IPS DF 4.7 (cell line): Measurements from ENCODE around the gene ROCK2.
"Not testable (repeated sequence)": the region's sequence is repeated elsewhere in the genome, so short reads cannot be mapped to it uniquely, and the experiment has no call there.

Source experiments
- DNase-seq: peaks from one replicate; pipeline ENCODE4 v3.0.0-alpha.2; 2013; ENCODE audit warnings: low spot score; ENCODE audit errors: extremely low read depth

ROCK2 gene

DNA sequence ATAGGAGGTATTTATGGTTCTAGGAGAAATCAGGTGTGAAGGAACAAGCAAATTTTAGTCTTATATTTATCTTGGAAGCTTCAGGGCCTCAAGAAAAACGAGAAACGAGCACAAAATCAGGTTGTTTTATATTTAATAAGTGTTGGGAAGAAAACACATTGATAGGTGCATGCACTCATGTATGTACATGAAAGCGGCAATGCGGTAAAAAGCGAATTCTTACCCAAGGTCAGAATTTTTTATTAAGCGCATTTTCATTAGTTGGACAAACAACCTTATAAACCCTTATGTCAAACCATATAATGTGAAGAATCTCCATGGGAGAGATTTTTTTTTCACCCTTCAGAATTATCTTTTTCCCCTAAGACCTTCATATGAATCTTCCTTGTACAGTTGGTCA is 163.8 kb downstream of the ROCK2 start:
- DNase-seq: no peak

DNA sequence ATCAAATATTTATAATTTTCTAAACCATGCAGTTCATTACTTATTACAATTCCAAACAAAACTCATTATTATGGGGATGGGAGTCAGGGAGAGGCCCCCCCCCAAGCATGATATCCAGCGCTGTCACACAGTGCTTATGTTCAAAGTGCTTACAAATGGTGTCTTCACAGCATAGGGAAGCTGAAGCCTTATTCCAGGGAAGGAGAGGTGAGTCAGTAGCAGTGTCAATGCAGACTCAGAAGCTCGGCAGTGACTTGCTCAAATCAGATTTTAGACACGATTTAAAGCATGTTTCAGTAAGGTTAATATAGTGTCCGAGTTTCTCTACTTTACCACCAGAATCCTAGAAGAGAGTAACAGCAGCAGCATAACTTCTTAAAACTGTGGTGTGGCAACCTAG is 164.5 kb downstream of the ROCK2 start:
- DNase-seq: no peak

DNA sequence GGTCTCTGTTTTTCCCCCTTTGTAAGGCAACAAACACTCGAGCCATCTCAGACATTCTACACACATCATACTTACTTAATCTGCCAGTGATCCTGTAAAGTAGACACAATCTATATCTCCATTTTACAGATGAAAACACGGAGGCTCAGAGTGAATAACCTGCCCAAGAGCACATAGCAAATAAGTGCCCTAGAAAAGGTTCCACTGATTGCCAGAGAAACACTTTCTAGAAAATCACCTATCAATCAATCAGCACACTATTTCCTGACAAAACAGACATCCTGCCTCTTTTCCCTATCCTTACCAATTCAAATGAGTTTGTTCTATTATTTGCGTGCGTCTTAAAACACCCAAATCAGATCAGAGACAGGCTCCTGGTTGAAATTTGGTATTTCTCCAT is 165.2 kb downstream of the ROCK2 start:
- no peak for DNase-seq

DNA sequence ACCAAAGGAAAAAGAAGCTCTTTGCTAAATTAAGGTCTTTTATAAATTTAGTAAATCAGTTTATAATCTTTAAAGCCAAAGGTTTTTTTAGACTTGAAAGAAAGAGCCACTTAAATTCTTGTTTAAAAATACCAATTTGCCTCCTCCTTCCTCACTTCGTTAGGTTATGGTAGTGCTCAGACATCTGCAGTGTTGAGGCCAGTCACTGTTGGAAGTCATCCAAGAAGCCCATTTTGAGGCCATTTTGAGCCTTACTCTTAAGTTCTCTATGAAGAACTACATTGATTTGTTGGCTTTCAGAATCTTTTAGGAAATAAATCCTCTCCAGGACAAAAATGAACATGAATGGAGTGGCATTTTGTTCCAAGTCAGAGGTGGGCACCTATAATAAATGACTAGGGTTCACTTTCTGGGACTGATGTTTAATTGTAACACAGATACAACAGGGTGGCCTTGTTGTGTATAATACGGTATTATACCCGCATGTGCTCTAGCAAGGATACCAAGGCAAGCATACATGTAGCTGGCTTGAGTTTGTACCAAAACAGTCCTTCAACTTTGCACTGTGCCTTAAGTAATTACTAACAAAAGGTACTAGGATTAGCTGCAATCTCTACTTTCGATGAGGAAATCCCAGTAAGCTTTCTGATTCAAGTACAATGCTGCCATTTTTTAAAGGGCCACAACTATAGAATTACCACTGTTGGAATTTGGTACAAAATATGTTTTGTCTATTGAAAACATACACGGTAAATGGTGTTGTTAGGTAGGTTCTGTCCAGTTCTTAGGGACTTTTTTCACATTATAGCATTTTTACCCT is 166.4 kb downstream of the ROCK2 start:
- no peak for DNase-seq

DNA sequence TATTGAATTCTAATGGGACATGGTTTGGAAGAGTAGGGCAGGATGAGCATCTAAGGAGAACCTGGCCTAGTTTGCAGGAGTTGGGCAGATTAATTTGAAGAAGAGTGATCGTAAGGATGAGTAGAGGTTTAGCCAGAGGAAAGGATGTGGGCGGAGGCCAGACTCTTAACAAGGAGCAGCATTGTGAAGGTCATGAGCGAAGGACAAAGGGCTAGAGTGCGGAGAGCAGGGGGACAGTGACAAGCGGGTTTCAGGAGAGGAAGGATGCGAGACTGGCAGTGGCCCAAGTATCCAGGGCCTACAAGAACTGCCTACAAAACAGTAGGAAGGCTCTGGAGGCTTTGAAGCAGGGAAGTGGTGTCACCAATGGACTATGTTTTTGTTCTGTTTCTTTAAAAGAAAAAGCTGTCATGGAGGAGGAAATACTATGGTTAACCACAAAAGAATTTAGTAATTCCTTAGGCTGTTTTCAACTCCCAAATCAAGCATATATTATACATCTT is 169.1 kb downstream of the ROCK2 start:
- no peak for DNase-seq

DNA sequence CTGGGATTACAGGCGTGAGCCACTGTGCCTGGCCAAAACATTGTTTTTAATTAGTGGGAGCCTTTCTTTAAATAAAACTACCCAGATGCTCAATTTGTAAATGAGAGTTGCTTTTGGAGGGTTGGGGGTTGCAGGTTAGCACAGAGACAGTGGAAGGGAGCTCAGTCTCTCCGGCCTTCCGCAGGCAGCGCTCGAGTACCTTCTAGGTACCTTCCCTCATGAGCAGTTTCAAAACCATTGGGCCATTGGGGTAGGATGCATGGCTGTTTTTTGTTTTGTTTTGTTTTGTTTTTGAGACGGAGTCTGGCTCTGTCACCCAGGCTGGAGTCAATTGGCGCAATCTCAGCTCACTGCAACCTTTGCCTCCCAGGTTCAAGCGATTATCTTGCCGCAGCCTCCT is 170.2 kb downstream of the ROCK2 start:
- DNase-seq: no peak

DNA sequence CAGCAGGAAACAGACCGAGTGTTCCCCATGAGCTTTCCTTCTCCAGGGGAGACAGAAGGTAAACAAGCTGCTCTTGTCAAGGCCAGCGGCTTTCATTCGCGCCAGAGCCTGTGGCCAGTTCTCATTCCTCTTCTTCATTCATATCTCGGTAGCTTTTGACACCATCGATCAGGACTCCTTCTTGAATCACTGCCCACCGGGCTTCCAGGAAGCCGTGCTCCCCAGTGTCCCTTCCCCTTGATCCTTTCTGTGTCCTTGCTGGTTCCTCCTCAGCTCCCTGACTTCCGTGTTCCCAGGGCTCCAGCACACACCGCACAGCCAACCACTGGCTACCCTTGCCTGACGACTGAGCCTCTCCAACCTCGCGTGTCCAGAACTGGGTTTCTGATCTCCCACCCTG is 175.1 kb downstream of the ROCK2 start:
- no peak for DNase-seq

DNA sequence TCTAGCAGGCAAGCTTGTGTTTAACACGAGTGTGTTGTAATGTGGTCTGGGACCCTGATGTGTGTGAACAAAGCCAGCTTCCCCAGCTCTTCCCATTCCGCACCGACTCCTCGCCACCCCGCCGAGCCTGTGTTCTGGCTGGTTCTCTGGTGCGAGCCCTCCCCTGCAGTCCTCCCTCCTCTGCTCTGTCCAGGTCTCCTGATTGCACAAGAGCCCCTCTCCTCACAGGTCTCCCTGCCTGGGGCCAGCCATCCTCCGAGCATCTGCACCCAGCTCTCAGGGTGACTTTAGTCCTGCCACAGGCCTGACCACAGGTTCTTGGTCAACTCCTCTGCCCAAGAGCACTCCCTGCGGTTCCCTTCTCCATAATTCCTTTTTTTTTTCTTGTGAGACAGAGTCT is 175.9 kb downstream of the ROCK2 start:
- no peak for DNase-seq

DNA sequence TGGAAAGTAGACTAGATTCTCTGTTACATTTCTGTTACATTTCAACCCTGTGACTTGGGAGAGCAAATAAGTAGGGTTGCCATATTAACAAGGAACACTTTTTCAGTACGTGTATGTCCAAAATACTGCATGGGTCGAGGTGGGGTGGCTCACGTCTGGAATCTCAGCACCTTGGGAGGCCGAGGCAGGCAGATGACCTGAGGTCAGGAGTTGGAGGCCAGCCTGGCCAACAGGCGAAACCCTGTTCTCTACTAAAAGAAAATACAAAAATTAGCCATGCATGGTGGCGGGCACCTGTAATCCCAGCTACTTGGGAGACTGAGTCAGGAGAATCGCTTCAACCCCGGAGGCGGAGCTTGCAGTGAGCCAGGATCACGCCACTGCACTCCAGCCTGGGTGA is 178.0 kb downstream of the ROCK2 start:
- DNase-seq: no peak

DNA sequence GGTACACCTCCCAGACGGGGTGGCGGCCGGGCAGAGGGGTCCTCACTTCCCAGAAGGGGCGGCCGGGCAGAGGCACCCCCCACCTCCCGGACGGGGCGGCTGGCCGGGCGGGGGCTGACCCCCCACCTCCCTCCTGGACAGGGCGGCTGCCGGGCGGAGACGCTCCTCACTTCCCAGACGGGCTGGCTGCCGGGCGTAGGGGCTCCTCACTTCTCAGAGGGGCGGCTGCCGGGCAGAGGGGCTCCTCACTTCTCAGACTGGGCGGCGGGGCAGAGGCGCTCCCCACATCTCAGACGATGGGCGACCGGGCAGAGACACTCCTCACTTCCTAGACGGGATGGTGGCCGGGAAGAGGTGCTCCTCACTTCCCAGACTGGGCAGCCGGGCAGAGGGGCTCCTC is 179.4 kb downstream of the ROCK2 start:
- DNase-seq: not testable (repeated sequence)

DNA sequence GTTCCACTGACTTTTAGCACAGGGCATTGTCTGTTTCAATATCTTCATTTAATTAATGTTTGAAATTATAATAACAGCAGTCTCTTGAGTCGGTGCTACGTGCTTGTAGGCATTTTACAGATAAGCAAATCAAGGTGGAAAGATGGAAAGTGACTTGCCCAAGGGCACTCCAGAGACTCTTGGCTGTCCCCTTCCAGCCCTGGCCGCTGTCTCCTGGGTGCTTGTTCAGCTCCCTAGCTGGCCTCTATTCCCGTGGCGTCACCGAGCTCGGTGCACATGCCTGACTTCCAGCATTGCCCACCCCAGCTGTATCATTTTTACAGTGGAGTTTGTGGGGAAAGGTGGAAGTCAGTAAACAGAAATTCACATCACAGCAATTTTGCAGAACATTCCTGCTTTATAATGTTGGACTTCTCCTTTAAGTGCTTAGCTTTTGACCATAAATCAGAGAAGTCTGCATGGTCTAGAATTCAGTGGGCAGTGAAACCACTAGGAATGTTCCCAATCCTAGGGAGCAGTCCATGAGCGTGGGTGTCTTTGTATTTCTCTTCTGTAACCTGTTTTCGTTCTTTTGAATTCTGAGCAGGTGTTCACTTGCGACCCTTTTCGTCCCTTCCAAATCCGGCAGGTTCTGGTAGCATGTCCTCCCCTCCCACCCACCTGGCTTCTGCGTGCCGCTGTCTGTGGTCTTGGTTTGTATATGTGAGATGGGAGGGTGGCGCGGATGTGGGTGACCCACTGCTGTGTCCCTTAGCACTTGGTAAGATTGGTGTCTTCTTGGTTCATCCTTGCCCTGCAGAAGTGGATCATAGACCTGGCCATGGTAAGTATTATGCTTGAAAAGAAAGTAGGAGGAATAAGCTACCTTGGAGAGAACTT is 180.8 kb downstream of the ROCK2 start:
- DNase-seq: no peak

DNA sequence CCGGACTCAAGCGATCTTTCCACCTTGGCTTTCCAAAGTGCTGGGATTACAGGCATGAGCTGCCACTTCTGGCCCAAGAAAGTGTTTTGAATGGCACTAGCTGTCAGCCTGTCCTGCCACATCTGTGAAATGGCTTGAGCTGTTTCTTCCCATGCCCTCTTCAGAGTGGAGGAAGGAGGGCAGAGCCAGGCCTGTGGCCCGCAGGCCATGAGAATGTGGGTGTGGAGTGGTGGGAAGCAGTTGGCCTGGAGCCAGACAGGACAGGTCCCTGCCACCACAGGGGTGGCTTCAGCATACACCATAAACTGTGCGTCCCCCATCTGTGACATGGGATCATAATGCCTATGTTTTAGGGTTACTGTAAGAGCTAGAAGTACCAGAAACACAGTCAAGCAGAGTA is 182.7 kb downstream of the ROCK2 start:
- DNase-seq: no peak

DNA sequence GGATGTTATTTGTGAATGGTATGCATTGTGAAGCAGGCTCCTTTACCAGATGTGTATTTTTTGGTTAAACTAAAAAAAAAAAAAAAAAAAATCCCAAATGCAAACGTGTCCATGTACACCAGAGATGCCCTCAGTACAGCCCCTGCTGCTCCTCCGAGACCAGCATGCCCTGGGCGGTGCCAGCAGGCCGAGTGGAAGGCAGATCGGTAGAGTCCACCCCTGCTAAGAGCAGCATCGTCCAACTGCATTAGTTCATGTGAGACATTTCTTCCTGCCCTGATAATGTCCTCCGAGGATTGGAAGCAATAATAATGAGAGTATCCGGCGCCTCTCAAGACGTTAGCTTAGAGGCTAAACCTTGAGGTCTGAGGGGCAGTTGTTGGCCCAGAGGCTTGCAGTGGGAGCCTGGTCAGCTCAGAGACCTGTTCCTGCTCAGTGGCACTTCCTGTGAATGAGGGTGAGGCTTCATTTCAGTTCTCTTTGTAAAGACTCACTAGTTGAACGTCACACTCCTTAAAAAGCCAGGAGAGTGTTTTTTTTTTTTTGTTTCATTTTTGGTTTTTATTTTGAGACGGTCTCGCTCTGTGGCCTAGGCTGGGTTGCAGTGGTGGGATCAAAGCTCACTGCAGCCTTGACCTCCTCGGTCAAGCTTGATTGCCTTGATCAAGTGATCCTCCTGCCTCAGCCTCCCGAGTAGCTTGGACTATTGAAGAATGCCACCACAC is 183.5 kb downstream of the ROCK2 start:
- DNase-seq: no peak

DNA sequence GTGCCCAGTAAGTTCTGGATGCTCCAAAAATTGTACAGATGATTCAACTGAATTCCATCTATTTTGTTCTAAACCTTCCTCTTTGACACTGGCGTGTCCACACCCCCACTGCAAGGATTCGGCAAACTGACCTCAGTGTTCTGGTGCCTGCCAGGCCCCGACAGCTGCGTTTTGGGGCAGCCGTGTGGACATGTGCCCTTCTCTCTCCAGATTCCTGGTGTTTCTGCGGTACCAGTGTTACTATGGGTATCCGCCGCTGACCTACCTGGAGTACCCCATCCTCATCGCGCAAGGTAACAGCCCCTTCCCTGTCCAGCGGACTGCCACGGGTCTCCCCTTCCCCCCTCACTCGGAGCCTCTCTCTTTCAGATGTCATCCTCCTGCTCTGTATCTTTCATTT is 184.2 kb downstream of the ROCK2 start:
- DNase-seq: no peak

DNA sequence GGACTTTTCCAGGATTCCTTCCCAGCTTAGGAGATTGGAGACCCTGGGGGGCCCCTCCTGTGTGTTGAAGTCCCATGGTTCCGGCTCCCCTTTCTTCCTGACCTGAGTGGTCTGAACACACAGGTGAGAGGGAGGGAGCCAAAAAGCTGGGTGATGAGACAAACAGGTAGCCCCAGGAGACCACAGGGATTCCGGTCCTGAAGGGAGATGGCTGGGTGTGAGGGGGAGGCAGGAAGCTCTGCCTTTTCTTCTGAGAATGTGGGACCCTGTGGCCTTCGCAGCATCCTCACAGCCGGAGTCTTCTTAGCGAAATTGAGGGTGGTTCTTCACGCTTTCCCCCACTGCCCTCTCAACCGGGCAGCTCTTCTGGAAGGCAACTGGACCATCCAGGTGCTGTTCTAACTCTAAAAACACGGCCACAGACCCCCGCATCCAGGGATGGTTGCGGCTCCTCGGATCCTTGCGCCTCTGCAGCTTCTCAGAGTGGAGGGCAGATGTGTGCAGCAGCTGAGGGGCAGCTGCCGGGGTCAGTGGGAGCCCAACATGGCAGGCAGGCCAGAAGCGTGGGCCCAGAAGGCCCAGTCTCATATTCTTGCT is 184.8 kb downstream of the ROCK2 start:
- no peak for DNase-seq

DNA sequence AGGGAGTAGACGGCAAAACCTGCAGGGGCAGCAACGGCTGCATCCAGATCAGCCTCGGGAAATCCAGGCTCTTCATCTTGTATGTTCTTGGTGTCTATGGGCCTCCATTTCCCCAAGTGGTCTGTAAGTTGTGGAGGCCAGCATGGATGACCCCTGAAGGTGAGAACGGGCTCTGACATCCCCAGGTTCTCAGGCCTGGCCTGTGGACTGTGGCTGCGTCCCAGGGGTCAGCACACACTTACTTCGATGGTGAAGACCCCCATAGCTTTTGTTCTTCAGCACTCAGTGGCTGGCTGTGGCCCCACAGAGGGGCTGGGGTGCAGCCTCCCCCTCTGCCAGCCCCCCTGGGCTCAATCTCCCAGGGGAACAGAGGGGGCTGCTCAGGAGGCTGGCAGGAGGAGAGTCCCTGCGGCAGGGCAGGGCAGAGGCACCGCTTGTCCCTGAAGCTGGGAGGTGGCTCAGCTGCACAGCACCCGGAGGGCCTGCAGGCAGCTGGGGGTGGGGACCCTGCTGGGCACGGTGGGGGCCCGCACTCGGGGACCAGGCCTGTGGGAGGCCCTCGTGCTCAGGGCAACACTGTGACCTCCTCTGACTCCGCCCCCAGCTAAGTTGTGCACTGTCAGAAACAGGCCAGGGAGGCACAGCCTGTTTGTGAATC is 185.4 kb downstream of the ROCK2 start:
- DNase-seq: no peak

DNA sequence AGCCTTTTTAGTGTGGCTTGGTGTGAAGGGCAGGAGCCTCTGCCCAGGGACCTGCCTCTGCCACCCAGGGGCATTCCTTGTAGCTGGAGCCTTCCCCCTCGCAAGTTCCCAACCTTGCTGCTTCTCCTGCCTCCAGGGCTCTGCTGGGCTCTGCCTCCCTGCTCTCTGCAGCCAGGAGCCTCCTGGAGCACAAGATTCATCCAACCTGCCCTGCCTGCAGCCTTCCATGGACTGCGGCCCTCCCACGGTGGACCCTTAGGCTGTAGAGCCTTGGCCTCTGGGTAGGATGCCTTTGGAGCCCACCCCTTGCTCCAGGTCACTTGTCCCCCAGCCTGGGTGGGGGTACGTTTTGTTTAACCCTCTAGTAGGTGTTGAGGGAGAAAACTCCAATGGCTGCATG is 186.7 kb downstream of the ROCK2 start:
- DNase-seq: no peak

DNA sequence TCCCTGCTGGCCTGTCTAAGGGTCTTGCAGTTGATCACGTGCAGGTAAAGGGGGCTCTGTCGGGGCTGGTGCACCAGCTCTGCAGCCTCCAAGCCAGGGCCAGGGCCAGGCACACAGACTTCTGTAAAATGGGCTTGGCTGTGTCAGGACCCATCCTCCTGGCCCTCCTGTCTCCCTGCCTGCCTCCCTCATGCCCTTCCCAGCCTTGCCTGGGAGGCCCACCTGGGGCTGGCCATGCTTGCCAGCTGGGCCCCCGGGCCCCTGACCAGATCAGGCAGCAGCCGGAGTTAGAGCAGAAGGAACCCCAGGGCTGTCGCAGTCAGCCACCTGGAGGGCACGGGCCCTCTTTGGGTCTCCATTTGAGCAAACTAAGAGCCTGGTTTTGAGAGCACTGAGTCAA is 187.1 kb downstream of the ROCK2 start:
- no peak for DNase-seq

DNA sequence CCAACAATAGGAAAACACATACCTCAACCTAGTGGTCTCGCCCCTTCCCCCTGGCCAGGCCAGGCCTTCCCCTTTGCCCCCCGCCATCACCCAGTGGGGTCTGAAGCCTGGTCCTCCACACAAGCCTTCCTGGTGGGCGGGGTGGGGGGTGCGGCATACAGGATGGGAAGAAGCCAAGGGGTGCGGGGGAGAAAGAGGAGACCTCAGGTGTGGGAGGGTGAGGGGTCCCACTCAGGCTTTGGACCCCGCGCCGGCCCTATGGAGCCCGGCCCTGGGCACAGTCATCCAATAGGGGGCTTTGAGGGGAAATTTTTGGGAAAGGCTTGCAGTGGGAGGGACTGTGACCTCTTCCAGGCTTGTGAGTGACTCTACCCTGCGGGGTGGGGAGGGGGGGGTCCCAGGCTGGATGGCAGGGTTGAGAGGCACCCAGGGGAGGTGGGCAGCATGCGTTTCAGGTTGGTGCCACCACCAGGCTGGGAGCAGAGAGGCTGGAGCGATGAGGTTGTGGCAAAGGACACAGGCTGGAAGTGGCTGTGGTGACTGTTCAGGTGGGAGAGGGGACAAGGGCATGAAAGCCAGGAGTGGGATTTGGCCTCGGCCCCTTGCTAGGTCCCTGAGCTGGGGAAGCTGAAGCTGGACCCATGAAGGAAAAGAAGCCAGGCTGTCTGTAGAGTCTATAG is 187.9 kb downstream of the ROCK2 start:
- DNase-seq: no peak

DNA sequence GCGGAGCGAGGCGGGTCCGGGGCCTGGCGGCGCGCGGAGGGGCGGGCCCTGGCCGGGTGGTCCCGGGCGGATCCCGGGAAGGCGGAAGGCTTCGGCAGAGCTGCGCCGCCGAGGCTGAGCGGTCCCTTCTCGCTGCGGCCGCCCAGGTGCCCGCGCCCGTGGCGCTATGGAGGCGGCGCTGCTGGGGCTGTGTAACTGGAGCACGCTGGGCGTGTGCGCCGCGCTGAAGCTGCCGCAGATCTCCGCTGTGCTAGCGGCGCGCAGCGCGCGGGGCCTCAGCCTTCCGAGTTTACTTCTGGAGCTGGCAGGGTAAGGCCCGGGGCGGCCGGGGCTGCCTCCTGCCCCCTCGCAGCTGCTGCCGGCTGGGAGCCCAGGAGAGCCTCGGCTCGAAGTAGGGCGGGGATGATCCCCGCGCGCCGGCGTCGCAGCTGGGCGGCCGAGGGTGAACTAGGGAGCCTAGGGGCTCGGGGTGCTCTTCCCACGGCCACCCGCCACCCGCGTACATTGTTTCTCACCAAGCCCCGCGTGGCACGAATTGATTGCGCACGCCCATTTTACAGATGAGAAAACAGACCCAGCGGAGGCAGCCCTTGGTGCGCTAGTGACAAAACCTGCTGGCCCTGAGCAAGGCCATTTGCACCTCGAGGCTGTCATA is 188.9 kb downstream of the ROCK2 start, which contains the start of gene SLC66A3:
TSS of gene SLC66A3 (plus strand) at position 87 of the 655 bp plus-strand sequence. CDS start at position 167, 80 bp downstream.
- no peak for DNase-seq
